Non-pigmented ciliary epithelial cell (primary cell): ENCODE measurements around the gene FBXW5.

ENCODE experiments used
- DNase-seq: peaks from one replicate; pipeline ENCODE4 v3.0.0-alpha.2; 2010; ENCODE audit warnings: low read depth

Gene FBXW5

GRCh38 chr9:136947955-136948510, 3.5 kb upstream of the FBXW5 start:
- DNase-seq: no peak

GRCh38 chr9:136947028-136947891, 2.7 kb upstream of the FBXW5 start:
- no peak for DNase-seq

DNA sequence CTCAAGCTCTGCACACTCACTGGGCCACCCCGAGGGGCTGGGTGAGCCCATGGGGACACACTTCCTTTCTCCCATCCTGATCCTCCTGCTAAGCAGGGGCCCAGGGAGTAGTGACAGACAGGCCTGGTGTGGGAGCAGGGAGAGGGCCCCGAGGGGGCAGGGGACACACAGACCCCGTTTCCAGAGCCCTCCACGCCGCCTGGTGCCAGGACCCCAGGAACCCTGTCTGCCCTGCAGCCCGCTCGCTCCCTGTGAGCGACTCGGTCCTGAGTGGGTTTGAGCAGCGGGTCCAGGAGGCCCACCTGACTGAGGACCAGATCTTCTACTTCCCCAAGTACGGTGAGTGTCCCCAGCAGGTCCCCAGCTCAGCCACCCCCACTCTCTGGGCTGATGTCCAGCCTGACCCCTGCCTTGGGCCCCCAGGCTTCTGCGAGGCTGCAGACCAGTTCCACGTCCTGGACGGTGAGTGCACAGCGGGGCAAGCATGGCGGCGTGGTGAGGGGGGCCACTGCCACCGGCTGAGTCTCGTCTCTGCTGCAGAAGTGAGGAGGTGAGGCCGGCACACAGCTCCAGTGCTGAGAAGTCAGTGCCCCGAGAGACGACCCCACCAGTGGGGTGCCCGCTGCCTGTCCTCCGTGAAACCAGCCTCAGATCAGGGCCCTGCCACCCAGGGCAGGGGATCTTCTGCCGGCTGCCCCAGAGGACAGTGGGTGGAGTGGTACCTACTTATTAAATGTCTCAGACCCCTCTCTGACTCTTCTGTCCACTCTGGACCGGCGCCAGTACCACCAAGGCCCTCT, 1.9 kb upstream of the FBXW5 start:
- no peak for DNase-seq

DNA sequence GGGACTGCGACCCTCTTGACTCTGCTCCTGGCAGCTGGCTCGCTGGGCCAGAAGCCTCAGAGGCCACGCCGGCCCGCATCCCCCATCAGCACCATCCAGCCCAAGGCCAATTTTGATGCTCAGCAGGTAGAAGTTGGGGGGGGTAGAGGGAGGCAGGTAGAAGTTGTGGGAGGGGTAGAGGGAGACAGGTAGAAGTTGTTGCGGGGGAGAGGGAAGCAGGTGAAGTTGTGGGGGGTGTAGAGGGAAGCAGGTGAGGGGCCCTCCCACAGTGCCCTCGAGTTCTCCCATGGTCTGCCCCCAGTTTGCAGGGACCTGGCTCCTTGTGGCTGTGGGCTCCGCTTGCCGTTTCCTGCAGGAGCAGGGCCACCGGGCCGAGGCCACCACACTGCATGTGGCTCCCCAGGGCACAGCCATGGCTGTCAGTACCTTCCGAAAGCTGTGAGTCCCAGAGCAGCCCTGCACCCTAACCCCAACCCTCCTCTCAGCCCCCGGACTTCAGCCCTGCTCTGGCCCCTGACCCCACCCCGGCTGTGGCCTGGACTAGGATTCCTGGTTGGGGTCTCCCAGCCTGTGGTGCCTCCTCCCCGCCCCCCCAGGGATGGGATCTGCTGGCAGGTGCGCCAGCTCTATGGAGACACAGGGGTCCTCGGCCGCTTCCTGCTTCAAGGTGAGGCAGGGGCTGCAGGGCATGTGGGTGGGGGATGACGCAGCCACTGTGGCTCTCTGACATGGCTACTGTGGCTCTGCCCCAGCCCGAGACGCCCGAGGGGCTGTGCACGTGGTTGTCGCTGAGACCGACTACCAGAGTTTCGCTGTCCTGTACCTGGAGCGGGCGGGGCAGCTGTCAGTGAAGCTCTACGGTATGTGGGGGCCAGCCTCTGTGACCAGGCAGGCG, 1.0 kb upstream of the FBXW5 start:
- DNase-seq: no peak

DNA sequence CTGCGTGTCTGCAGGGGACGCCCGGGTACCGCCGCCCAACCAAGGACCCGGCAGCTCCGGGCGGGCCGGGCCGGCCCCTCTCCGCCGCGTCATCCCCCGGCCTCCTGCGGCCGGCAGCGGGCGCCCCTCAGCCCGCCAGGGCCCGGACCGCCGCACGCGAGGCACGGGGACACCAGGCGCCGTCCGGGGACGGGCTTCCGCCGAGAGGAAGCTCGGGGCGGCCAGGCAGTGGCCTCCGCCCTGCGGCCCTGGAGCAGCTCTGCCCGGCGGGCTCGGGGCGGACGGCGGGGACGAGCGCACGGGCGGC, 373 bp downstream of the FBXW5 start:
- DNase-seq: no peak

DNA sequence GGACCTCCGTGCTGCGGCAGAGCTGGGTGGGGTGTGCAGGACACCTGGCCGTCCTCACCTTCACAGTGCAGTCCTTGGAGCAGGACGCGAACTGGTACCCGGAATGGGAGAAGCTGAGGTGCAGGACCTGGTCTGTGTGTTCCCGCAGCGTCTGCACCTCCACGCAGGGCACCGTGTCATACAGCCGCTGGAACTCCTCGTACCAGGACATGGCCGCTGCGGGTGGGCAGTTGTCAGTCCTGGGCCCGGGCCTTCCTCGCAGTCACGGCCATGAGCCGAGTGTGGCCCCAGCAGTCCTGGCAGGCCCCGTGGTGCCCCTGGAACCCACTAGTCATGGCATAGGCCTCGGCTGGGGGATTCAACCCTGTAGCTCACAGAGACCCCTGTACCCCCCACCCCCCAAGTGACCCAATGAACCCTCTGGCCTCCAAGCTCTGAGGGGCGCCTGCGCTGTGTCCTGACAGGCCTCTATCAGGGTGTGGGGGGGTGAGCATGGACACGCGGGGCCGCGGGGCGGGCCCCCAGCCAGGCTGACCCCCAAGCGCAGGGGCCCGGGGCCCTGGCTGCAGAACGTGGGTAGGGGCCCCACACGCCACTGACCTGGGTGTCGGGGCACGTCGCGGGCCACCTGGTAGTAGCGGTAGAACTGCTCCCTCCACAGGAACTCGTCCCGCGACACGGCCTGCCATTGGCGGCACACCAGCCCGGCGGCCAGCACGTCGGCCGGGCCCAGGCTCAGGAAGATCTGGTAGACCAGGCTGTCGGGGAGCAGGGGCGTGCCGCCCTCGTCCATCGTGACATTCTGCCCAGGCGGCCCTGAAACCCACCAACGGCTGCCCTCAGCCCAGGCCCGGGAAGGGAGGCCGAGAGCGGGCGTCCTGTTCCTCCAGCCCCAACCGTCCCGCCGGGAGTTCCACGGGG, 987 bp downstream of the FBXW5 start:
- no peak for DNase-seq

- DNase-seq: no peak
Measured at GRCh38 chr9:136942881-136943230, 1.7 kb downstream of the FBXW5 start.

GRCh38 chr9:136942112-136942880, 2.2 kb downstream of the FBXW5 start:
- DNase-seq: no peak

DNA sequence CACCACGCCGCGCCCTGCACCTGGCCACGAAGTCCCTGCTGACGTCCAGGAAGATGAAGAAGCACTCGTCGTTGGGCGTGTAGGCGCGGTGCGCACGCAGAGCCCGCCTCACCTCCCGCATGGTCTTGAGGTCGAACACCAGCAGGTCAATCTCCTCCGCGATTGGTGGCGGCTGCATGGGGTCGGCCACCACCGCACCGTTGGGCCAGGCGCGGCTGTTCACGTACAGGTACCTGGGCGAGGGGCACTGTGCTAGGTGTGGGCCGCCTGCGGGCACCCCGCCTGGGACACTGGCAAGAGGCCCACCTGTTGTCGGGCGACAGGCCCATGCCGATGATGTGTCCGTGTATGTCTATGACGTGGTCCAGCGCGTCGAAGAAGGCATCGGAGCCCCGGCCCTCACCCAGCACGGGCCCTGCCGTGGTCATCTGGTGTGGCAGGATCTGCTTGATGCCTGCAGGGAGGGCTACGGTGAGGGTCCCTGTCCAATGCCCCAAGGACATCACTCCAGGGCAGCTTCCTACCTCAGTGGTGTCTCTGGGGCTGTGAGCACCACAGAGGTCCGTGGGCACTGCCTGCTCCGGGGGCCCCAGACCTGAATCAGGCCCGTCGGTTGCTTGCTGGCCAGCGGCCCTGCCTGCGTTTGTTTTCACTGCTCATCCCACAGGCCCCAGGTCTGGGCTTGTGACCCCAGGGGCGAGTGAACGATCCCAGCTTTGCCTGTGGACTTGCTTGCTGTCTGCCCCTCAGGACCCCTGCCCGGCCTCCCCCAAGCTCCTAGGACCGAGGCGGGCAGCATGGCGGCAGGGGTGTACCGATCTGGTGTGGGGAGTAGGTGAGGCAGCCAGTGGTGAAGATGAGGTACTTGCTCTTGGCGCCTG, 3.1 kb downstream of the FBXW5 start:
- no peak for DNase-seq

DNA sequence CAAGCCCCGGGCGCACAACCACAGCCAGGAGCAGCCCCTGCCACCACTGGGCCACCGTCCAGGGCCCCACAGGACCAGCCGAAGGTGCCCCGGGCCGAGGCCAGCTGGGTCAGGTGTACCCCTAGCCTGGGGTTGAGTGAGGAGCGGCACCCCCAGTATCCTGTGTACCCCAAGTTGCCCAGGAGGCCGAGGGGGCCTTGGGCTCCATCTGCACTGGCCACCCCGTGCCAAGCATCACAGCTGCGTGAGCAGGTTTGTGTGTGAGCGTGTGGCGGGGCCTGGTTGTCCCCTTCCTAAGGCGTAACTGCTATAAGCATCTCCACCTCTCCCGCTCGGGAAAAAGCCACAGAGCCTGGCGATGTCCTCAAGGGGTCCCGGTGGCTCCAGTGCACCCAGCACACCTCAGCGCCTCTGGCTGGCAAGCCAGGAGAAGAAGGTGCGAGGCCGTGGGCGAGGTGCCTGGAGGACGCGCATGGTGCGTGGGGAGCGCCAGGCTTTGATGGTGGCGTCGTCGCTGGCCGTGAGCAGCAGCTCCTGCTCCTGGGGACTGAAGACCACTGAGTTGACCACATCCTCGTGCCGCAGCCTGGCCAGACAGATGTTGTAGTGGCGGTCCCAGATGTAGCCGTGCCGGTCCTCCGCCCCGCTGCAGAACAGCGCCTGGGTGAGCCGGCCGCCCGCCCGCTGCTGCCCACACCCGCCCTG, 3.9 kb downstream of the FBXW5 start:
- DNase-seq: no peak

DNA sequence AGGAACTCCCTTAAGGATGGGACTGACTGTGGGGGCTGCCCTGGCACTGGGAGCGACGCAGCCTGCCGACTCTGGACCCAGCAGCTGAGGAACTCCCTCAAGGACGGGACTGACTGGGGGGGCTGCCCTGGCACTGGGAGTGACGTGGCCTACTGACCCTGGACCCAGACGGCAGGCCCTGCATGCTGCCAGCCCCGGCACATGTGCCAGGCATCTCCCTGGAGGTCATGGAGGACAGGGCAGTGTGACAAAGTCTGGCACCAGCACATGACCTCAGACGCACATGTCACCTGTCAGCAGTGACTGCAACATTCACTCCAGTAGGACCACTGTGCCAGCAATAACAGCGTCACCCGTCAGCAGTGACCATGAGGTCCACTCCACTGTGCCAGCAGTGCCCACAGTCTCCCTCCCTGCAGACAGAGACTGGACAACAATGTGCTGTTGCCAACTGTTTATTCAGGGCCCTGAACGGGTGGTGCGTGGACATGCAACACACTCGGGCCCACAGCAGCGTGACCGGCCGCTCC, 4.5 kb downstream of the FBXW5 start:
- no peak for DNase-seq

- no peak for DNase-seq
Measured at GRCh38 chr9:136939431-136939995, 5.0 kb downstream of the FBXW5 start.

DNA sequence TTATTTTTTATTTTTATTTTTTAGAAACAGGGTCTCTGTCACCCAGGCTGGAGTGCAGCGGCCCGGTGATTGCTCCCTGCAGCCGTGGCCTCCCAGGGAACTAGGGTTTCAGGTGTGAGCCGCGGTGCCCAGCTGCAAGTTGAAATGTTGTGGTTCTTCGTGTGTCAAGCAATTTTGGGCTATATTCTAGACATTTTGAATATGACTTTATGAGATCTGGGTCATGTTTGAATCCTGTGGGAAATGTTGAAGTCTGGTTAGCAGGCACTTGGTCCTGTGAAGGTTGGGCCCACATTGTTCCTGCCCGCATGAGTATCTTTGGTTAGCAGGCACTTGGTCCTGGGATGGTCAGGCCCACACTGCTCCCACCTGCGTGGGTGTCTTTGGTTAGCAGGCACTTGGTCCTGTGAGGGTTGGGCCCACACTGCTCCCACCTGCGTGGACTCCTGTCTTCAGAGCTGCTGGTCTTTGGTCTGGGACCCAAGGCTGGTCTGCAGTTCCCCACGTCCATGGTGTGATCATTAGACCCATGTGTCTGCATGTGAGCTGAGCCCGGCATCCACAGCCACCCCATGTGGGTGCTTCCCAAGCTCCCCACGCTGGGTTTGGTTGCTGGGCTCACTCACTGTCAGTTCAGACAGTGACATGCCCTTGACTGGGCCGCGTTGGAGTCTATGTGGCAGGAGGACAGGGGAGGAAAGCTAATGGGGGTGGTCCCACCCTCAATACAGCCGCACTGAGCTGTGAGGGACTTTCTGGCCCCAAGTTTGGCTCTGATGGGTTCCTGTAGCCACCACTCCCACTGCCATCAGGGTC, 7.1 kb downstream of the FBXW5 start:
- no peak for DNase-seq

DNA sequence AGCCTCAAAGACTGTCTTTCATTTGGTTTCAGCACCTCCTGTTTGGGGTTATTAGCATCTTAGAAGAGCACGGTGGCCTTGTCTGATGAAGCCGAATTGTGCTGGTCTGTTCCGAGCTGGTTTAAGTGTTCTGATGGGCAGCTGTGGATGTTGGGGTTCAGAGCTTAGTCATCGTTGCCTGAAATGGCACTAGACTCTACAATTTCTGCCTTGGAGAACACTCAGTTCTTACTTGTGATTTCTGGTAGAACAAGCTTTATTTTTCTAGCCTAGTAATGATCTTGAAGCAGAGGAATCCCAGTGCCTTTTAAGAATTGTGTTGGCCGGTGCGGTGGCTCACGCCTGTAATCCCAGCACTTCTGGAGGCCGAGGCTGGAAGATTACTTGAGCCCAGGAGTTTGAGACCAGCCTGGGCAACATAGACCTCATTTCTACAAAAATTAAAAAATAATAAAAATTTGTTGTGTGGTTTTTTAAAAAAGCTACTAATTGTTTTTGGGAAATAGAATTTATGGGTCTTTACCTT, 7.8 kb downstream of the FBXW5 start:
- DNase-seq: no peak

DNA sequence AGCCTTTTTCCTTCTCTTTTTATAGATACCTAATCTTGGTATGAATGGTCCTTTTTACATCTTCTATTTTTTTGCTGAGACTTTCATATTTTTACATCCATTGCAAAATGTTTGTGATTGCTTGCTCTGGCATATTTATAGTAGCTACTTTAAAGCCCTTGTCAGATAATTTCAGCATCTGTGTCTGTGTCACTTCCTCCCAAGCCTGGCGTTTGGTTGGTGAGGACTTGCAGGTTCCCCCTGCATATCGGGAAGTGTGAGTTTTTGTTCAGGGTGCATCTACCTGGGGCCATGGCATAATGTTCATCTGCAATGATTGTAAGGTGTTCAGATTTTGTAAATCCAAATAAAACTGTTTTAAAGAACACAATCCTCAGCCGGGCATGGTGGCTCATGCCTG, 8.9 kb downstream of the FBXW5 start:
- no peak for DNase-seq

GRCh38 chr9:136934277-136934676, 10.3 kb downstream of the FBXW5 start:
- no peak for DNase-seq

DNA sequence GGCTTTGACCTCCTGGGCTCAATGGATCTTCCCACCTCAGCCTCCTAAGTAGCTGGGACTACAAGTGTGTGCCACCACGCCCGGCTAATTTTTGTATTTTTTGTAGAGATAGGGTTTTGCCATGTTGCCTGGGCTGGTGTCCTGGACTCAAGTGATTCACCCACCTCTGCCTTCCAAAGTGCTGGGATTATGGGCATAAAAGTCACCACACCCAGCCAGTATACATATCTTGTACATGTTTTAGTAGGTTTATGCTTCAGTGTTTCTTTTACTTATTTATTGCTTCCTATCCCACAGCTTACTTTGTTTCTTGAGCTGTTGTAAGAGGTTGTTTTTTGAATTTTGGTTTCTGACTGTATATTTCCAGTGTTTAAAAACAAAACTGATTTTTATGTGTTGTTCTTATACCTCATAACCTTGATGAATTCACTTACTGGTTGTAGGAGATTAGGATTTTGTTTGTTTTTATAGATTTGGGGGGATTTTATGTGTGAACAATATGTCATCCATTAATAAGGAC, 12.9 kb downstream of the FBXW5 start:
- DNase-seq: no peak
